GM12878 (cell line): ENCODE data around the gene SLC24A4. TPM values are rescaled to one million over a fixed set of nuclear protein-coding genes. Genes with fewer than 3 reads are reported as not detected.

Experiments
- ATAC-seq: fragments of 200-7000 bp; cut with Tn5 transposase; 3 replicates; pipeline ENCODE4 v1.9.1; 2020; ENCODE audit warnings: mild to moderate bottlenecking, moderate library complexity
- BruUV-seq: library from RNA; stranded (reverse); fragments of 400-500 nt; replicated peaks from 2 replicates; lab custom pipeline; 2021; lab: Mats Ljungman, UMichigan
- CTCF ChIA-PET: fragments of 300-600 bp; sonication (Branson Sonifier 250); formaldehyde crosslinking; extraction: SDS; loops from one replicate; lab custom pipeline; 2021; ENCODE audit warnings: inconsistent platforms; lab: Yijun Ruan, JAX
- POLR2A ChIA-PET: fragments of 350-600 bp; formaldehyde crosslinking; extraction: SDS; loops from one replicate; lab custom pipeline; 2021; ENCODE audit warnings: inconsistent platforms; lab: Charles Lee
- RAD21 ChIA-PET: fragments of 300-600 bp; sonication (Branson Sonifier 250); formaldehyde crosslinking; loops from one replicate; lab custom pipeline; 2023; ENCODE audit warnings: antibody characterized with exemption; ENCODE audit not compliant: unreplicated experiment; lab: Charles Lee
- SMC1A ChIA-PET: fragments of 300-600 bp; sonication (Branson Sonifier 250); formaldehyde crosslinking; loops from one replicate; lab custom pipeline; 2023; ENCODE audit not compliant: unreplicated experiment, uncharacterized antibody; lab: Charles Lee
- DNase-seq: peaks from one replicate; pipeline ENCODE4 v3.0.0-alpha.2; 2011; ENCODE audit warnings: low read depth, low spot score
- FAIRE-seq: peaks from 3 replicates; lab custom pipeline; 2011; peaks lifted over from hg19 to GRCh38; lab: Jason Lieb, UNC
- H2AFZ ChIP-seq: 2 replicates; pipeline ENCODE4 v1.6.0; 2011; ENCODE audit warnings: low read depth, low read length, control low read depth; ENCODE audit not compliant: control insufficient read depth
- H3K27ac ChIP-seq: 2 replicates; pipeline ENCODE4 v1.5.1; 2011; ENCODE audit warnings: control low read depth; ENCODE audit not compliant: control insufficient read depth, insufficient read depth
- H3K27me3 ChIP-seq, 2 experiments: replicated peaks in 1 of 2; 2 replicates each; pipeline versions ENCODE4 v1.6.0 to v1.6.1; 2011; ENCODE audit warnings: low read length in 1 of 2; ENCODE audit not compliant: control insufficient read depth in 2 of 2, insufficient read depth in 2 of 2
- H3K36me3 ChIP-seq, 2 experiments: 2 replicates each; pipeline ENCODE4 v1.5.1; 2011; ENCODE audit warnings: low read length in 1 of 2; ENCODE audit not compliant: control insufficient read depth in 2 of 2, insufficient read depth in 2 of 2
- H3K4me1 ChIP-seq: 2 replicates; pipeline ENCODE4 v1.6.1; 2011; ENCODE audit warnings: mild to moderate bottlenecking, low read length, moderate library complexity, mixed read lengths; ENCODE audit not compliant: control insufficient read depth, insufficient read depth
- H3K4me2 ChIP-seq: 2 replicates; pipeline ENCODE4 v1.6.0; 2011; ENCODE audit warnings: control low read depth; ENCODE audit not compliant: control insufficient read depth, insufficient read depth
- H3K4me3 ChIP-seq: fragments of 200-600 bp; sonication (generic); 2 replicates; pipeline ENCODE4 v1.5.1; 2016
- H3K79me2 ChIP-seq: 2 replicates; pipeline ENCODE4 v1.6.0; 2011; ENCODE audit warnings: low read length; ENCODE audit not compliant: control insufficient read depth, insufficient read depth
- H3K9ac ChIP-seq: 2 replicates; pipeline ENCODE4 v1.8.0; 2011; ENCODE audit warnings: low read length, control low read depth, mixed read lengths; ENCODE audit not compliant: control insufficient read depth, insufficient read depth
- H3K9me3 ChIP-seq: replicated peaks from 3 replicates; pipeline ENCODE4 v1.5.1; 2011; ENCODE audit warnings: mild to moderate bottlenecking, low read length; ENCODE audit not compliant: control insufficient read depth, insufficient read depth
- H4K20me1 ChIP-seq: 2 replicates; pipeline ENCODE4 v1.6.0; 2011; ENCODE audit not compliant: control insufficient read depth, insufficient read depth
- CBX5 ChIP-seq: sonication (generic); IDR thresholded peaks from 2 replicates; pipeline ENCODE4 v1.6.1; 2016; ENCODE audit warnings: low read depth, moderate library complexity, mild to moderate bottlenecking, inconsistent platforms
- ESRRA ChIP-seq: IDR thresholded peaks from 2 replicates; pipeline ENCODE4 v1.6.1; 2012; ENCODE audit warnings: mild to moderate bottlenecking, low read length, improper control_type of control experiment
- FOS ChIP-seq: IDR thresholded peaks from 3 replicates; pipeline ENCODE4 v1.6.1; 2011; ENCODE audit warnings: borderline replicate concordance; ENCODE audit not compliant: insufficient read length; ENCODE audit errors: extremely low read depth
- NFIC ChIP-seq: IDR thresholded peaks from 2 replicates; pipeline ENCODE4 v1.6.1; 2012; ENCODE audit warnings: low read depth, mild to moderate bottlenecking, inconsistent platforms, low read length, moderate library complexity
- POU2F2 ChIP-seq: IDR thresholded peaks from 3 replicates; pipeline ENCODE4 v1.6.1; 2011; ENCODE audit warnings: low read depth, mild to moderate bottlenecking, low read length, borderline replicate concordance
- ZNF217 ChIP-seq: fragments of 450-650 bp; IDR thresholded peaks from 2 replicates; pipeline ENCODE4 v1.6.1; 2017; ENCODE audit warnings: antibody characterized with exemption, mild to moderate bottlenecking
- WGBS: methylation state at CpG from one replicate; pipeline ENCODE4 v1.1.6; 2016; ENCODE audit warnings: low lambda C conversion rate; ENCODE audit not compliant: insufficient replicate concordance, insufficient coverage; ENCODE audit errors: missing lambda C conversion rate; 5-methylcytosine and 5-hydroxymethylcytosine counted together
- in situ Hi-C: fragments of 300-500 bp; cut with MboI; formaldehyde crosslinking; loops from 9 replicates; pipeline ENCODE4 v1.14.3; 2018; ENCODE audit warnings: mixed read lengths
- intact Hi-C: fragments of 100-400 bp; cut with micrococcal nuclease; formaldehyde crosslinking; loops from one replicate; pipeline ENCODE4 v1.14.2; 2022; ENCODE audit not compliant: unreplicated experiment
- polyA plus RNA-seq, 11 experiments: library from polyadenylated mRNA; depleted of rRNA in 4 of 11; unstranded in 6 of 11; stranded (reverse) in 5 of 11; fragments of >200 nt; fragmentation: Nextera tagmentation in 4 of 11; fragmentation: Illumina TruSeq in 1 of 11; extraction: Ambion mirVana in 4 of 11; extraction: Trizol in 1 of 11; gene quantifications; 1 replicate in 1 of 11; 2 replicates in 10 of 11; pipeline versions ENCODE4 v1.2.1 to v1.2.3, GENCODE V29; 2011 to 2016; ENCODE audit warnings: inconsistent platforms in 2 of 11, missing spikeins in 2 of 11, low read depth in 1 of 11
- total RNA-seq, 4 experiments: library from RNA; depleted of rRNA in 3 of 4; stranded (reverse); fragments of >200 nt in 3 of 4; fragmentation: Illumina TruSeq in 1 of 4; extraction: Trizol in 1 of 4; gene quantifications; 2 replicates each; pipeline versions ENCODE4 v1.2.1 to v1.2.3, GENCODE V29; 2013 to 2021

Gene SLC24A4
- total and polyA plus RNA-seq, 10 of the 15 experiments (the other 5 are each of a cell fraction or from before 2014, with no cell fraction given): under 0.01 to 0.46 (median 0.04) TPM; not detected in 5

DNA sequence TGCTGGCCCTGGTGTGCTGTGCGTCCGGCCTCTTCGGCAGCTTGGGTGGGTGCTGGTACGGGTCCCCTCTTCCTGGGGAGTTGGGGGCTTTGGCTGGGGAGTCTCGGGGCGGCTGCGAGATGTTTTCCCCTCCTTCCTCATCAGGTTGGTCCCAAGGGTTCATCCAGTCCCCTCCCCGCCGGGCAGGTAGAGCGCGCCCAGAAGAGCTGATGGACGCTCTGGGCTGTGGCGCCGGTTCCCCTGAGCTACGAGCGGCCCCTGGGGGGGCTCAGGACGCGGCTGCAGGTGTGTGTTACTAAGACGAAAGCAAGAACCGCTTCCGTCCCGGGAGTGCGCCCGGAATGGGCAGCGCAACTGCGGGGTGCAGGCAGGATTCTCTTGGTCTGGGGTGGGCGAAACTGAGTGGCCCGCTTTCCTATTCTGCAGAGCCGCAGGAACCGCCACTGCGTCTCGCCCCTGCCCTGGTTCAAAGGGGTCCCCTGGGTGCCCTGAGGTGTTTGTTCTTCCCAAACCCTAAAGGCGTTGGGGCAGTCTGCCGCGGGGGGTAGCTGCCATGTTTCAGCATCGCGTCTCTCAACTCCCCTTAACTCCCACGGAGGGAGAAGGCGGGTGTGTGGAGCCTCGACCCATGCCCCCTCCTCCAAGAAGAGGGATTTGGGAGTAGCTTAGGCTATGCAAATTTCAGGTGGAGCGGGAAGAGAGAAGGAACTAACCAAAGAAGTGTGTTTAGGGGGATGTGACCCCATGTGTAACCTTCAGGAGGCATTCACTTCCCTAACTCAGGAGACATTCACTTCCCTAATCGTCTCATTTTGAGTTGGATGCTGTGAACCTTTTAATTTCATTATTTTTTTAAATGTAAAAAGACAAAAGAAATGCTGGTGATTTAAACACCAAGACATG is 1.2 kb downstream of the SLC24A4 start:
- RAD21 ChIA-PET: interaction anchor here (1.0 kb wide), 1 partner anchor 191 kb away, joined by 3 read pairs; no protein-coding TSS in a partner anchor
- 22% methylated on average over 37 of the region's 42 CpGs for WGBS
- POLR2A ChIA-PET: interaction anchor here (0.7 to 0.8 kb wide), 2 partner anchors 63 to 156 kb away, joined by 3 read pairs; no protein-coding TSS in a partner anchor
- no peak for ATAC-seq
- TF ChIP-seq NFIC (no peak), ZNF217 (no peak), FOS (no peak), POU2F2 (no peak), ESRRA (no peak), CBX5 (no peak)
- no peak overlapping the region for H3K4me3 ChIP-seq
- intact Hi-C loops: loop anchor here (10.0 kb wide), 2 partner anchors 189 to 361 kb away; no protein-coding TSS in a partner anchor
- in situ Hi-C loops: no loop called here
- H3K9me3 ChIP-seq: no peaks in the 10 kb centered on the region
- CTCF ChIA-PET: no interaction called here
- FAIRE-seq: no peak
- SMC1A ChIA-PET: interaction anchor here (1.3 kb wide), 1 partner anchor 202 kb away, joined by 3 read pairs; the partner anchor contains the start of genes CPSF2 and NDUFB1
- H3K4me2 ChIP-seq: peak overlapping the region; percentile 25; the same call in 1 of the 2 replicates
- no peaks in the 10 kb centered on the region for H3K36me3 ChIP-seq
- no peak overlapping the region for H3K9ac ChIP-seq
- no peak overlapping the region for H3K27ac ChIP-seq
- no peak overlapping the region for H2AFZ ChIP-seq
- peaks cover 9 to 18% of the 10 kb centered on the region in 2 experiments for H3K27me3 ChIP-seq
- no peak for DNase-seq
- H3K4me1 ChIP-seq: no peaks in the 10 kb centered on the region
- BruUV-seq: no TSS peak
- H3K79me2 ChIP-seq: no peaks in the 10 kb centered on the region
- H4K20me1 ChIP-seq: no peaks in the 10 kb centered on the region
